Skin of body (tissue), 2 donors: ENCODE results near the gene SIDT2. TPM values are rescaled to one million over a fixed set of nuclear protein-coding genes. Genes with fewer than 3 reads are reported as not detected.
"Not testable (repeated sequence)": the region's sequence is repeated elsewhere in the genome, so short reads cannot be mapped to it uniquely, and the experiment has no call there.

Source experiments
- DNase-seq: peaks from one replicate; lab custom pipeline; 2025; lab: John Stamatoyannopoulos, UW
- total RNA-seq: library from RNA; depleted of rRNA; stranded (reverse); fragments of >200 nt; gene quantifications from one replicate; pipeline ENCODE4 v1.2.3, GENCODE V29; 2014

The SIDT2 gene
- total RNA-seq, 1 donor from 2014 or later: 20.8 TPM

- no peak for DNase-seq
Observed at GRCh38 chr11:117202386-117203068, 24.0 kb downstream of the SIDT2 start.

- DNase-seq: no peak
Observed at GRCh38 chr11:117203069-117203407, 24.5 kb downstream of the SIDT2 start.

- no peak for DNase-seq
Observed at GRCh38 chr11:117204283-117205080, 25.9 kb downstream of the SIDT2 start.

- no peak for DNase-seq
Observed at GRCh38 chr11:117205211-117205818, 26.8 kb downstream of the SIDT2 start.

- DNase-seq: not testable (repeated sequence)
Observed at GRCh38 chr11:117206111-117206510, 27.6 kb downstream of the SIDT2 start.

GRCh38 chr11:117206859-117207258, 28.3 kb downstream of the SIDT2 start:
- DNase-seq: not testable (repeated sequence)

GRCh38 chr11:117207481-117207880, 28.9 kb downstream of the SIDT2 start:
- DNase-seq: not testable (repeated sequence)

- not testable (repeated sequence) for DNase-seq
Observed at GRCh38 chr11:117208710-117209109, 30.2 kb downstream of the SIDT2 start.

GRCh38 chr11:117209351-117210125, 31.0 kb downstream of the SIDT2 start:
- DNase-seq: not testable (repeated sequence)

- no peak for DNase-seq
Observed at GRCh38 chr11:117210620-117211019, 32.1 kb downstream of the SIDT2 start.

GRCh38 chr11:117212697-117213355, 34.3 kb downstream of the SIDT2 start:
- no peak for DNase-seq

GRCh38 chr11:117214404-117215110, 36.0 kb downstream of the SIDT2 start:
- no peak for DNase-seq

- no peak for DNase-seq
Observed at GRCh38 chr11:117217141-117218084, 38.9 kb downstream of the SIDT2 start.

- DNase-seq: no peak
Observed at GRCh38 chr11:117218133-117218915, 39.8 kb downstream of the SIDT2 start.

GRCh38 chr11:117219001-117219400, 40.5 kb downstream of the SIDT2 start:
- DNase-seq: no peak

- DNase-seq: no peak
Observed at GRCh38 chr11:117219455-117219854, 40.9 kb downstream of the SIDT2 start.

GRCh38 chr11:117219995-117220394, 41.5 kb downstream of the SIDT2 start:
- DNase-seq: no peak

GRCh38 chr11:117220568-117220967, 42.0 kb downstream of the SIDT2 start:
- no peak for DNase-seq
